OCI-LY7 (cell line): Measurements from ENCODE around the gene RPS6KA5.

Source experiments
- EZH2phosphoT487 ChIP-seq: fragments of 200-600 bp; sonication (generic); IDR thresholded peaks from 2 replicates; pipeline ENCODE4 v1.6.1; 2018; ENCODE audit warnings: low read depth, borderline replicate concordance, mild to moderate bottlenecking, mixed run types, antibody characterized with exemption, low read length, moderate library complexity, mixed read lengths
- TF ChIP-seq, protein P1 (sequence below): fragments of 200-600 bp; sonication (generic); conservative IDR thresholded peaks from 2 replicates; pipeline ENCODE4 v1.5.1; 2014; ENCODE audit warnings: mild to moderate bottlenecking, antibody characterized with exemption, low read length, moderate library complexity, mixed read lengths

GRCh38 chr14:91095178-91095577 is 34.7 kb upstream of the RPS6KA5 start:
- TF ChIP-seq, protein P1, sequence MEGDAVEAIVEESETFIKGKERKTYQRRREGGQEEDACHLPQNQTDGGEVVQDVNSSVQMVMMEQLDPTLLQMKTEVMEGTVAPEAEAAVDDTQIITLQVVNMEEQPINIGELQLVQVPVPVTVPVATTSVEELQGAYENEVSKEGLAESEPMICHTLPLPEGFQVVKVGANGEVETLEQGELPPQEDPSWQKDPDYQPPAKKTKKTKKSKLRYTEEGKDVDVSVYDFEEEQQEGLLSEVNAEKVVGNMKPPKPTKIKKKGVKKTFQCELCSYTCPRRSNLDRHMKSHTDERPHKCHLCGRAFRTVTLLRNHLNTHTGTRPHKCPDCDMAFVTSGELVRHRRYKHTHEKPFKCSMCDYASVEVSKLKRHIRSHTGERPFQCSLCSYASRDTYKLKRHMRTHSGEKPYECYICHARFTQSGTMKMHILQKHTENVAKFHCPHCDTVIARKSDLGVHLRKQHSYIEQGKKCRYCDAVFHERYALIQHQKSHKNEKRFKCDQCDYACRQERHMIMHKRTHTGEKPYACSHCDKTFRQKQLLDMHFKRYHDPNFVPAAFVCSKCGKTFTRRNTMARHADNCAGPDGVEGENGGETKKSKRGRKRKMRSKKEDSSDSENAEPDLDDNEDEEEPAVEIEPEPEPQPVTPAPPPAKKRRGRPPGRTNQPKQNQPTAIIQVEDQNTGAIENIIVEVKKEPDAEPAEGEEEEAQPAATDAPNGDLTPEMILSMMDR, result no peak
- no peak for TF ChIP-seq EZH2phosphoT487
